GM13977 (cell line): ENCODE results near the gene HMGN3.

Experiments
- DNase-seq: peaks from one replicate; pipeline ENCODE4 v3.0.0; 2012; ENCODE audit warnings: low spot score
- in situ Hi-C: fragments of 300-500 bp; cut with MboI; formaldehyde crosslinking; loops from one replicate; pipeline ENCODE4 v1.12.0; 2022; ENCODE audit warnings: low sequenced_read_pairs, low pct_unique_long_range_greater_than_20kb, mixed read lengths, inconsistent platforms; ENCODE audit not compliant: unreplicated experiment
- TF ChIP-seq, protein P1 (sequence below): IDR thresholded peaks from 2 replicates; pipeline ENCODE4 v1.5.1; 2012; ENCODE audit warnings: mild to moderate bottlenecking, control low read depth; ENCODE audit not compliant: insufficient read depth; ENCODE audit errors: extremely low read depth, missing control alignments

HMGN3 gene

DNA sequence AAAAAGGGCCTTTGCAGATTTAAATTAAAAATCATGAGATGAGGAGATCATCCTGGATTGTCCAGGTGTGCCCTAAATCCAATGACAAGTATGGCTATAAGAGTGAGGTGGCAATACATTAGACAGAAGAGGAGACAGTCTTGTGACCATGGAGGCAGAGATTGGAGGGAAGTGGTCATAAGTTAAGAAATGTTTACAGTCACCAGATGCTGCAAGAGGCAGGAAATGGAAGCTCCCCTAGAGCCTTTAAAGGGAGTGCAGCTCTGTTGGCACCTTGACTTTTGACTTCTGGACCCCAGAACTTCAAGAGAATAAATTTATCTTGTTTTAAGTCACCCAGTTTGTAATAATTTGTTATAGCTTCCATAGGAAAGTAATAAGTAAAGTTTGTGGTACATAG is 61.1 kb downstream of the HMGN3 start:
- TF ChIP-seq, protein P1, sequence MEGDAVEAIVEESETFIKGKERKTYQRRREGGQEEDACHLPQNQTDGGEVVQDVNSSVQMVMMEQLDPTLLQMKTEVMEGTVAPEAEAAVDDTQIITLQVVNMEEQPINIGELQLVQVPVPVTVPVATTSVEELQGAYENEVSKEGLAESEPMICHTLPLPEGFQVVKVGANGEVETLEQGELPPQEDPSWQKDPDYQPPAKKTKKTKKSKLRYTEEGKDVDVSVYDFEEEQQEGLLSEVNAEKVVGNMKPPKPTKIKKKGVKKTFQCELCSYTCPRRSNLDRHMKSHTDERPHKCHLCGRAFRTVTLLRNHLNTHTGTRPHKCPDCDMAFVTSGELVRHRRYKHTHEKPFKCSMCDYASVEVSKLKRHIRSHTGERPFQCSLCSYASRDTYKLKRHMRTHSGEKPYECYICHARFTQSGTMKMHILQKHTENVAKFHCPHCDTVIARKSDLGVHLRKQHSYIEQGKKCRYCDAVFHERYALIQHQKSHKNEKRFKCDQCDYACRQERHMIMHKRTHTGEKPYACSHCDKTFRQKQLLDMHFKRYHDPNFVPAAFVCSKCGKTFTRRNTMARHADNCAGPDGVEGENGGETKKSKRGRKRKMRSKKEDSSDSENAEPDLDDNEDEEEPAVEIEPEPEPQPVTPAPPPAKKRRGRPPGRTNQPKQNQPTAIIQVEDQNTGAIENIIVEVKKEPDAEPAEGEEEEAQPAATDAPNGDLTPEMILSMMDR: no peak
- in situ Hi-C loops: no loop called here
- no peak for DNase-seq

DNA sequence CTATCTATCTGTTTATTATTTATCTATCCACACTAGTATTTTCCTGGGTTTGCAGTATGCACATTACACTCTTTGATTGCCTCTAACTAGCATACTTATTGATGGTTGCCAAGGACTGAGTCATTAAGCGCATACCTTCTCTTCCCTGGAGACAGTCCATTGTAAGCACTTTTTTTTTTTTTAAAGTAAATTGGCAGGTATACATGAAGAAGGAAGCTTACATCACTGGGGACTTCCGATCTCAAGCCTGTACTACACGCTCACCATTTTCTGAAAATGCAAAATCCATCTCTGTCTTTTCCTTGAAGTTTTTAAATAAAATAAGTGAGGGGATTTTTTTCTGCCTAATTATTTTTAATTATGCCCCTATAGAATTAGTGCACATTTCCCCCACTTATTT is 63.5 kb downstream of the HMGN3 start:
- in situ Hi-C loops: no loop called here
- no peak for DNase-seq
- TF ChIP-seq, protein P1: no peak

DNA sequence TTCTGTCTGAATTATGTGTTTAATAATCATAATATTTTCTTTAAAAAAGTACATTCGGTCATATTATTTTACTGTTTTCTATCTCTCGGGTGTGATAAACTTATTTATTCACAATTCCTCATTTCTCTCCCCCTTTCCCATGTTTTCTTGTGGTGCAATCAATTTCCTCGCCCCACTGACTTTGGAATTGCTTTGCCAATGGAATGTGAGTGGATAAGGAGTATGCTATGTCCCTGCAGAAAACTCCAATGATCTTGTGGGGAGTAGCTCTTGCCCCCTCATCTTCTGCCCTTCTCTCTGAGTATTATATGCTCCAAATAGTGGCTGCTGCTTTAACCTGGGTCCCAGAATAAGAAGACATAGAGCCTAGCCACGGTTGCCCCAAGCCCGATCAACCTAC is 64.1 kb downstream of the HMGN3 start:
- in situ Hi-C loops: no loop called here
- no peak for DNase-seq
- TF ChIP-seq, protein P1: no peak

DNA sequence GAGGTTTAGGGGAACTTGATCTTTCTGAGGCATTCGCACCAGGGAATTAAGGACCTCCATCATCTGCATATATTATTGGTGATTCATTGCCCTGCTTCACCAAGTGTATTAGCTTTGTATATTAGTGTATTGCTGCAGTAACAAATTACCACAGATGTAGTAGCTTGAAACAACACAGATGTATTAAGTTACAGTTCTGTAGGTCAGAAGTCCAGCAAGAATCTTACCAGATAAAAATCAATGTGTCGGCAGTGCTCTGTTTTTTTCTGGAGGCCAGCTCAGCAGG is 65.8 kb downstream of the HMGN3 start:
- in situ Hi-C loops: no loop called here

DNA sequence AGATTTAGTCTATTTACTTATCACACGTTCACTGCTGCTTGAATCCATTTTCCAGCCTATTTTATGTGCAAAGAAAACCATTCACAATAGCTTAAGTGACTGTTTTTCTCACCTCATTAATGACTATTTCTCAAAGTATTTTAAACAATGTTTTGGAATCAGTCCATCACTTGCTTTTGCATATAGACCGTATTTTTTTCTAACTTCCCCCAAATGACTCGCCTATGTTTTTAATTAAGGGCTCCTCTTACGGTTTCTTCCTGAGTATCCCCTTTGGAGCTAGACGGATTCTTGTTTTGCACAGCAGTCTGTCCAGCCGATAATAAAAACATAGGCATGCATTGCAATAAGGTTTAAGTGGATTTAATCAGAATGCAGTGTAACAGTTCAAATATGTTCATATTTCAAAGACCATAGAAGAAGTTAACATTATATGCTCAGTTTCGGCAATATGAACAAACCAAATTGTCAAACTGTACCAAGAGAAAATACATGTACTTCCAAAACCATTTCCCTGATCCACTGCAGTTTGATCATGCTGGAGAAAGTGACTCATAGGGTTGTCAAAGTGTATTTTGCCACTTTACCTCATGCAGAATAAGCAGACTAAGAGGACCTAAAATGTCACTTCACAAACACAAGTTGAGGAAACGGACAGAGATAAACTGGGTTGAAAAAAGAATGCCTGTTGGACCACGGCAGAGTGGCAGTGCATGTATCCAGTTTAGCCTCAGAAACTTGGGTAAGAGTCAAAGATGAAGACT is 66.4 kb downstream of the HMGN3 start:
- no peak for DNase-seq
- TF ChIP-seq, protein P1: no peak
- in situ Hi-C loops: no loop called here

More for the DNA sequence above, 65.8 kb downstream of the HMGN3 start:
- TF ChIP-seq, protein P1: no peak
- no peak for DNase-seq

DNA sequence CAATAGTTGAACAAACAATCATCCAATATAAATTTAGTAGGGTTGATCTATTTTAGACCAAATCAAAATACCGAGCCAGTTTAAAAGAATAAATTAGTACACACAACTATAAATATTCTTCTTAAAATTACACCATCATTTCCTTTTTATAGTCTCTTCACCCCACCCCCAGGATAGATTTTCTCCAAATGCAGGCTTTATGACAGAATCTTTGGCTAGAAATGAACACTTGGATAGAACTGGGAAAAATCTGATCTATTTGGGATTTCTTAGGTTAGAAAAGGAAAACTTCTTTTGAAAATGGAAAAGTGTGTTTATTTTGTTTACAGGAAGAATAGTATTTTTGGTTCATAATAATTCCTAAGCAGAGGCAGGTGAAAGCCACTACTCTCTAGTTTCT is 74.6 kb downstream of the HMGN3 start:
- TF ChIP-seq, protein P1: no peak
- no peak for DNase-seq
- in situ Hi-C loops: no loop called here
